ENCODE measurements around the gene NPTN.
A peak's percentile ranks its signal among the peaks of the same experiment; 100 is the strongest.

Gene NPTN

GRCh38 chr15:73679964-73680363 is 46.8 kb upstream of the NPTN start:
- no peaks in the 10 kb centered on the region for H3K36me3 Mint-ChIP-seq (ENCODE audit: low read depth)
- peaks cover 6% of the 10 kb centered on the region for H3K27me3 Mint-ChIP-seq (ENCODE audit: low read depth, poor library complexity)
- no peaks in the 10 kb centered on the region for H3K9me3 Mint-ChIP-seq
- no peak overlapping the region for H3K4me3 Mint-ChIP-seq
- no peak for DNase-seq
- H3K27ac Mint-ChIP-seq, result no peak overlapping the region
- TF ChIP-seq CTCF (IDR thresholded peaks at IDR 0.05), result no peak
- H3K4me1 Mint-ChIP-seq, result peaks cover 38% of the 10 kb centered on the region

- DNase-seq, result no peak
- TF ChIP-seq CTCF (IDR thresholded peaks at IDR 0.05), result no peak
- Mint-ChIP-seq H3K4me3 (no peak overlapping the region), H3K27me3 (ENCODE audit: low read depth, poor library complexity) (peaks cover 6% of the 10 kb centered on the region), H3K36me3 (ENCODE audit: low read depth) (no peaks in the 10 kb centered on the region), H3K9me3 (no peaks in the 10 kb centered on the region), H3K27ac (no peak overlapping the region), H3K4me1 (peaks cover 38% of the 10 kb centered on the region)
Measured at GRCh38 chr15:73679180-73679579, 46.0 kb upstream of the NPTN start.

GRCh38 chr15:73678498-73678897 is 45.3 kb upstream of the NPTN start:
- TF ChIP-seq CTCF (IDR thresholded peaks at IDR 0.05), result no peak
- DNase-seq, result no peak
- H3K36me3 Mint-ChIP-seq (ENCODE audit: low read depth), result no peaks in the 10 kb centered on the region
- H3K4me1 Mint-ChIP-seq, result peaks cover 39% of the 10 kb centered on the region
- H3K4me3 Mint-ChIP-seq, result no peak overlapping the region
- peaks cover 11% of the 10 kb centered on the region for H3K27me3 Mint-ChIP-seq (ENCODE audit: low read depth, poor library complexity)
- no peak overlapping the region for H3K27ac Mint-ChIP-seq
- no peaks in the 10 kb centered on the region for H3K9me3 Mint-ChIP-seq

- no peak overlapping the region for H3K27ac Mint-ChIP-seq
- H3K9me3 Mint-ChIP-seq, result peaks cover 4% of the 10 kb centered on the region
- H3K4me3 Mint-ChIP-seq, result no peak overlapping the region
- no peaks in the 10 kb centered on the region for H3K36me3 Mint-ChIP-seq (ENCODE audit: low read depth)
- H3K27me3 Mint-ChIP-seq (ENCODE audit: low read depth, poor library complexity), result peaks cover 11% of the 10 kb centered on the region
- H3K4me1 Mint-ChIP-seq, result peaks cover 38% of the 10 kb centered on the region
- DNase-seq, result no peak
- no peak for TF ChIP-seq CTCF (IDR thresholded peaks at IDR 0.05)
Measured at GRCh38 chr15:73677733-73678132, 44.5 kb upstream of the NPTN start.

GRCh38 chr15:73677146-73677607 is 44.0 kb upstream of the NPTN start:
- Mint-ChIP-seq H3K4me3 (no peak overlapping the region), H3K27me3 (ENCODE audit: low read depth, poor library complexity) (peaks cover 8% of the 10 kb centered on the region), H3K4me1 (peaks cover 35% of the 10 kb centered on the region), H3K9me3 (peaks cover 4% of the 10 kb centered on the region), H3K27ac (no peak overlapping the region), H3K36me3 (ENCODE audit: low read depth) (no peaks in the 10 kb centered on the region)
- peak; percentile 60 for DNase-seq
- TF ChIP-seq CTCF (IDR thresholded peaks at IDR 0.05), result peak; percentile 69

- Mint-ChIP-seq H3K27me3 (ENCODE audit: low read depth, poor library complexity) (peaks cover 4% of the 10 kb centered on the region), H3K4me1 (peaks cover 38% of the 10 kb centered on the region), H3K36me3 (ENCODE audit: low read depth) (peaks cover 4% of the 10 kb centered on the region), H3K4me3 (no peak overlapping the region), H3K27ac (no peak overlapping the region), H3K9me3 (peaks cover 17% of the 10 kb centered on the region)
- no peak for TF ChIP-seq CTCF (IDR thresholded peaks at IDR 0.05)
- no peak for DNase-seq
Measured at GRCh38 chr15:73674587-73674986, 41.4 kb upstream of the NPTN start.

Measured in nephron progenitor cell (in vitro differentiated cells).